ENCODE measurements around the gene TPI1. TPM values are rescaled to one million over a fixed set of nuclear protein-coding genes. Genes with fewer than 3 reads are reported as not detected.
"Not testable (repeated sequence)": the region's sequence is repeated elsewhere in the genome, so short reads cannot be mapped to it uniquely, and the experiment has no call there.

Gene TPI1
- total and polyA plus RNA-seq, 5 experiments from 2014 or later, result 159 to 497 (median 372) TPM

DNA sequence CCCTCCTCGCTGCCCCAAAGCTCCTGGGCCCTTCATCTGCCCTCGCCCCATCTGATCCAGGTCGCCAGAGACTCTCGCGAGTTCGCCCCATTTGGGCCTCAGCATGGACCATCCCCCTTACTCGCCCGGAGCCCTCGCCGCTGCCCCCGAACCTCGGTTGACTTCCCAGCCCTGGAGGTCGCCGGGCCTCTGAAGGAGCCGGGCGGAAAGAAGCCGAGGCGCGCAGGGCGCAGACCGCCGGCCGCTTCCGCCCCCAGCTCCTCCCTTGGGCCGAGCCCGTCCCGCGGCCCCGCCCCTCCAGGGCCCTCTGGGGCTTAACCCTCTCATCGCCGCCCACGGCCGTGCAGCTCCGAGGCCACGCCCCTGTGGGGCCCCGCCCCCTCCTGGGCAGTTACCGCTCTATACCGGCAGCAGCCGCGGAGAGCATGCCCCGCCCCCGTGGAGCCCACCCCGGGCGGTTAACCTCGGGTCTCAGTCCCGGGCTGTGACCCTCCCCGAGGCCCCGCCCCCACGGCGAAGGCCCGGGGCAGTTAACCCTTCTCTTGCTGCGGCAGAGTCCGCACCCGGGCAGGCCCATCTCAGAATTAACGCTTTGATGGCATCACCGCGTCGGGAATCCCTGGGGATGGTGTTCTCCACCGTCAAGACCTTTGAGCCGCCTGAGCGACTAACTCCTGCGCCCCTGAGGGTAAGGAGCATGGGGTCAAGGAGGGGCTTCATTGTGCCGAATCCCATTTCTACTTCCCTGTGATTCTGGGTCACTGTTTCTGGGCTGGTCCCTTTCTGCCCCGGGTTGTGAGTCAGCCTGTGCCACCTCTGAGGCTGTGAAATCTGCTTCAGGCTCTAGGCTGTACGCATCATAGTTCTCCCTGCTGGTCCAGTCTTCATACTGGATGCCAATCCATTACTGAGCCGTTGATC is 6.0 kb downstream of the TPI1 start, which contains the start of gene SPSB2:
SPSB2 (minus strand) TSS at position 210 of the 921 bp plus-strand sequence. CDS start 402 bp downstream, outside the sequence.
- POLR2A ChIA-PET, result interaction anchor here (0.6 to 5.1 kb wide), 37 partner anchors 7 to 380 kb away, joined by 3 to 88 read pairs (median 7); partner anchors contain the start of genes C12orf57, CDCA3, COPS7A and ENO2
- H3K4me3 Mint-ChIP-seq, result peak within 1 kb of the TSS; percentile 84 to 97 (median 90)
- no peaks in the 10 kb centered on the region for H3K27me3 Mint-ChIP-seq
- H3K9me3 Mint-ChIP-seq, result no peaks in the 10 kb centered on the region
- peak within 1 kb of the TSS; percentile 80 to 95 (median 90) for H3K27ac Mint-ChIP-seq
- ATAC-seq (peak; percentile 77 to 90), DNase-seq (peak; percentile 95 to 100 (median 98))
- peaks cover 0 to 26% (median 0%) of the 10 kb centered on the region in 3 donors for H3K36me3 Mint-ChIP-seq
- peaks cover 37 to 53% (median 49%) of the 10 kb centered on the region in 4 donors for H3K4me1 Mint-ChIP-seq

DNA sequence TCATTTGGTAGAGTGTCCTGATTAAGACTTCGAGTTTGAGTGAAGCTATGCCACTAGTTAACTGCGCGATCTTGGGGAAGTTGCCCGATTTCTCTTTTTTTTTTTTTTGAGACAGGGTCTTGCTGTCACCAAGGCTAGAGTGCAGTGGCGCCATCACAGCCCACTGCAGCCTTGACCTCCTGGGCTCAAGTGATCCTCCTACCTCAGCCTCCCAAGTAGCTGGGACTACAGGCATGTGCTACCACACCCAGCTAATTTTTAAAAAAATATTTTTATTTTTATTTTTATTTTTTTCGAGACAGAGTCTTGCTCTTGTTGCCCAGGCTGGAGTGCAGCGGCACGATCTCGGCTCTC is 6.7 kb downstream of the TPI1 start:
- DNase-seq, ATAC-seq, H3K27me3 Mint-ChIP-seq, H3K9me3 Mint-ChIP-seq: not testable (repeated sequence)
- peak overlapping the region; percentile 84 to 97 (median 90) for H3K4me3 Mint-ChIP-seq
- POLR2A ChIA-PET, result interaction anchor here (0.6 to 5.1 kb wide), 12 partner anchors 18 to 340 kb away, joined by 3 to 88 read pairs (median 14); partner anchors contain the start of genes C12orf57, ENO2, GAPDH and LRRC23
- peaks cover 0 to 26% (median 0%) of the 10 kb centered on the region in 3 donors for H3K36me3 Mint-ChIP-seq
- H3K27ac Mint-ChIP-seq, result peak overlapping the region; percentile 74 to 92 (median 86)
- peaks cover 31 to 47% (median 42%) of the 10 kb centered on the region in 4 donors for H3K4me1 Mint-ChIP-seq

DNA sequence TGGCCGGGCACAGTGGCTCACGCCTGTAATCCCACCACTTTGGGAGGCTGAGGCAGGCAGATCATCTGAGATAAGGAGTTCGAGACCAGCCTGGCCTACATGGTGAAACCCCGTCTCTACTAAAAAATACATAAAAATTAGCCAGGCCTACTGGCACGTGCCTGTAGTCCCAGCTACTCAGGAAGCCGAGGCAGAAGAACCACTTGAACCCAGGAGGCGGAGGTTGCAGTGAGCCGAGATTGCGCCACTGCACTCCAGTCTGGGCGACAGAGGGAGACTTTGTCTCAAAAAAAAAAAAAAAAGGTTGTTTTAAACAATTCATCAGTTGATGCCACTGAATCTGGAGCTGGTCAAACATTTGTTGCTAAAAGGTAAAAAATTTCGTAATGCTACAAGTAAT is 12.5 kb downstream of the TPI1 start:
- POLR2A ChIA-PET, result interaction anchor here (0.6 to 0.9 kb wide), 3 partner anchors 7 to 742 kb away, joined by 3 to 4 read pairs (median 3); no protein-coding TSS in a partner anchor
- not testable (repeated sequence) for H3K9me3 Mint-ChIP-seq, H3K27me3 Mint-ChIP-seq, DNase-seq, ATAC-seq, H3K4me1 Mint-ChIP-seq, H3K27ac Mint-ChIP-seq, H3K4me3 Mint-ChIP-seq
- H3K36me3 Mint-ChIP-seq, result peaks cover 0 to 23% (median 0%) of the 10 kb centered on the region in 3 donors

DNA sequence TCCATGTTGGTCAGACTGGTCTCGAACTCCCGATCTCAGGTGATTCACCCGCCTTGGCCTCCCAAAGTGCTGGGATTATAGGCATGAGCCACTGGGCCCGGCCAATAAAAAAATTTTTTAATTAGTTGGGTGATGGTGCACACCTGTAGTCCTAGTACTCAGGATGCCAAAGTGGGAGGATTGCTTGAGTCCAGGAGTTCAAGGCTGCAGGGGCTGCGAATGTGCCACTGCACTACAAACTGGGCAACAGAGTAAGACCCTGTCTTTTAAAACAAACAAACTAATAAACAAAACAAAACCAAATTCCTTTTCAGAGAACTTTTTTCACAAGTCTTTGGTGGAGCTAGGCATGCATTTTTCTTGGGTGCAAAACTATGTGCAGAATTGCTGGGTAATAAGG is 15.9 kb downstream of the TPI1 start:
- H3K27me3 Mint-ChIP-seq, result no peaks in the 10 kb centered on the region
- peaks cover 0 to 1% (median 0%) of the 10 kb centered on the region in 4 donors for H3K4me1 Mint-ChIP-seq
- POLR2A ChIA-PET, result interaction anchor here (1.1 kb wide), 1 partner anchor 8 kb away, joined by 4 read pairs; no protein-coding TSS in a partner anchor
- no peak for DNase-seq
- no peak for ATAC-seq
- H3K36me3 Mint-ChIP-seq, result peaks cover 0 to 16% (median 2%) of the 10 kb centered on the region in 3 donors
- H3K27ac Mint-ChIP-seq, result no peak overlapping the region
- no peaks in the 10 kb centered on the region for H3K9me3 Mint-ChIP-seq
- no peak overlapping the region for H3K4me3 Mint-ChIP-seq

DNA sequence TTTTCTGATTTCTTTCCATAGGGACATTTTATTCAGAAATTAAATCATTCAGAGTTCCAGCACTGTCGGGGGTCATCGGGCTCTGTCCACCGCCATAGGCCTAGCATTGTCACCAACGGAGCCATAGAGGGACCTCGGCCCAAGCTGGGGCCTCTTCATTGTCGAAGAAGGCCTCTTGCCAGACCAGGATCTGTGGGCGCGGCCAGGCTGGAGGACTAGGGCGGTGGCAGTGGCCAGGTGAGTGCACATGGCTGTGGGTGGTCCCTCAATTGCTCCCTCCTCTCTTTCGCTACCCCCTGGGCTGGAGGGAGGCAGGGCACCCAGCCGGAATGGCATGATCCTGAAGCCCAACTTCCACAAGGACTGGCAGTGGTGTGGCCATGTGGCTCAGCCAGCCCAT is 16.4 kb downstream of the TPI1 start:
- Mint-ChIP-seq H3K27ac (peak overlapping the region in 1 of 10 donors; percentile 24), H3K36me3 (peaks cover 0 to 16% (median 2%) of the 10 kb centered on the region in 3 donors), H3K4me3 (no peak overlapping the region), H3K9me3 (no peaks in the 10 kb centered on the region), H3K4me1 (peaks cover 0 to 1% (median 0%) of the 10 kb centered on the region in 4 donors), H3K27me3 (no peaks in the 10 kb centered on the region)
- ATAC-seq (no peak), DNase-seq (no peak)
- POLR2A ChIA-PET, result no interaction called here

DNA sequence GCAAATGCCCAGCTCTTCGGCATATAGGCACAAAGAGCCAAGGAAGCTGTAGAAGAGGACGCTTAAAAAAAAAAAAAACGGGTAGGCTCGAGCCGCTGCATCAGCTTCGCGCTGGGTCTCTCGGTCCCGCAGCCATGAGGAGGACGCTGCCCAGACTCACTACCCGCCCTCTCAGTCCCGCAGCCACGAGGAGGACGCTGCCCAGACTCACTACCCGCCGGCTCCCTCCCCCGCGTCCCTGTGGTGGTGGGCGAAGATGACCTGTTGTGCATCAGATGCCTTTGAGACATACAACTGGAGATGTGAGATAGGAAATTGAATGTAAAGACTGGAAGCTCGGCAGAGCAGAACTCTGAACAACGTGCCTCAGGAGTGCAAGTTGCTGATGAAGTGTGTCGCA is 17.2 kb downstream of the TPI1 start:
- Mint-ChIP-seq H3K27me3 (no peaks in the 10 kb centered on the region), H3K36me3 (peaks cover 0 to 16% (median 2%) of the 10 kb centered on the region in 3 donors), H3K27ac (peak overlapping the region in 1 of 10 donors; percentile 30), H3K4me1 (peaks cover 0 to 1% (median 0%) of the 10 kb centered on the region in 4 donors), H3K4me3 (no peak overlapping the region), H3K9me3 (no peaks in the 10 kb centered on the region)
- POLR2A ChIA-PET, result interaction anchor here (0.7 to 1.0 kb wide), 2 partner anchors 11 to 59 kb away, joined by 3 to 4 read pairs; partner anchors contain the start of genes C12orf57, RNU7-1 and SPSB2
- DNase-seq (no peak), ATAC-seq (no peak)

DNA sequence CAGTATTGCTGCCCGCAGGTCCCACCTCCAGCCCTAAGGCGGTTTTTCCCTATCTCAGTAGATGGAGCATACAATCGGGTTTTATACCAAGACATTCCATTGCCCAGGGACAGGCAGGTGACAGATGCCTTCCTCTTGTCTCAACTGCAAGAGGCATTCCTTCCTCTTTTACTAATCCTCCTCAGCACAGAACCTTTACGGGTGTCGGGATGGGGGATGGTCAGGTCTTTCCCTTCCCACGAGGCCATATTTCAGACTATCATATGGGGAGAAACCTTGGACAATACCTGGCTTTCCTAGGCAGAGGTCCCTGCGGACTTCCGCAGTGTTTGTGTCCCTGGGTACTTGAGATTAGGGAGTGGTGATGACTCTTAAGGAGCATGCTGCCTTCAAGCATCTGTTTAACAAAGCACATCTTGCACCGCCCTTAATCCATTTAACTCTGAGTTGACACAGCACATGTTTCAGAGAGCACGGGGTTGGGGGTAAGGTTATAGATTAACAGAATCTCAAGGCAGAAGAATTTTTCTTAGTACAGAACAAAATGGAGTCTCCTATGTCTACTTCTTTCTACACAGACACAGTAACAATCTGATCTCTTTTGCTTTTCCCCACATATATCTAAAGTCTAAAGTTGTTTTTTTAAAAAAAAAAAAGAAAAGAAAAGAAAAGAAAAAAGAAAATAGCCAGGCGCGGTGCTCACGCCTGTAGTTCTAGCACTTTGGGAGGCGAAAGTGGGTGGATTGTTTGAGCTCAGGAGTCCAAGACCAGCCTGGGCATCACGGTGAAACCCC is 19.1 kb downstream of the TPI1 start:
- Mint-ChIP-seq H3K4me1 (peaks cover 1 to 11% (median 10%) of the 10 kb centered on the region in 4 donors), H3K36me3 (peaks cover 0 to 16% (median 2%) of the 10 kb centered on the region in 3 donors)
- POLR2A ChIA-PET, H3K27ac Mint-ChIP-seq, ATAC-seq, DNase-seq, H3K4me3 Mint-ChIP-seq, H3K27me3 Mint-ChIP-seq, H3K9me3 Mint-ChIP-seq: not testable (repeated sequence)

DNA sequence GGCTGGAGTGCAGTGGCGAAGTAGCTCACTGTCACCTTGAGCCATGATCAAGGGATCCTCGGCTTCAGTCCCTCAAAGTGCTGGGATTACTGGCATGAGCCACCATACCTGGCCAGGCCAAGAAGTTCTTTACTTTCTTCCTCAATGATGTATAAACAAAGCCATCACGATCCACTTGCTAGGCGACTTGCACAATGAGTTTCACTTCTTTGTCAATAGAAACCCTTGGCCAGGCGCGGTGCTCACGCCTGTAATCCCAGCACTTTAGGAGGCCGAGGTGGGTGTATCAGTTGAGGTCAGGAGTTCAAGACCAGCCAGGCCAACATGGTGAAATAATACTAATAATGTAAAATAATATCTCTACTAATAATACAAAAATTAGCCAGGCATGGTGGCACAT is 20.1 kb downstream of the TPI1 start:
- no peaks in the 10 kb centered on the region for H3K27me3 Mint-ChIP-seq
- H3K36me3 Mint-ChIP-seq, result peaks cover 0 to 14% (median 2%) of the 10 kb centered on the region in 3 donors
- DNase-seq, result no peak
- POLR2A ChIA-PET, result no interaction called here
- no peak overlapping the region for H3K4me3 Mint-ChIP-seq
- peaks cover 1 to 15% (median 15%) of the 10 kb centered on the region in 4 donors for H3K4me1 Mint-ChIP-seq
- no peak for ATAC-seq
- H3K9me3 Mint-ChIP-seq, result no peaks in the 10 kb centered on the region
- no peak overlapping the region for H3K27ac Mint-ChIP-seq

DNA sequence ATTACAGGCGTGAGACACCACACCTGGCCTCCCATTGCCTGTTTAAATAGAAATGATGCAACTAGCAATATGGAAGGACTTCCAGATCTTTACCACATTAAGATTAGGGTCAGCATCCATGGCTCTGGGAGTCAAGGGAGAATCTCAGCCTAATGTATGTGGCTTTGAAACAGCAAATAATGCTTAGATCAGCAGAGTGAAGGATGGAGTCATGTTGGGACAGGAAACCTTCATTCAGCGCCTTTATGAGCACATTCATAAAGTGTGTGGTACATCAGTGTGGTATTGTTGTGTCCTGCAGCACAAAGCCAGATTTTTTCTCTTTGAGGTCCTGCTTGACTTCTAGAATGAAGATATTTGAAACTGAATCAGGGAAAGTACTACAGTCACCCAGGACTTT is 21.0 kb downstream of the TPI1 start:
- peaks cover 0 to 11% (median 2%) of the 10 kb centered on the region in 3 donors for H3K36me3 Mint-ChIP-seq
- ATAC-seq (no peak), DNase-seq (no peak)
- no peaks in the 10 kb centered on the region for H3K9me3 Mint-ChIP-seq
- POLR2A ChIA-PET, result interaction anchor here (0.7 kb wide), 1 partner anchor 16 kb away, joined by 3 read pairs; the partner anchor contains the start of gene SPSB2
- no peak overlapping the region for H3K4me3 Mint-ChIP-seq
- peaks cover 1 to 17% (median 15%) of the 10 kb centered on the region in 4 donors for H3K4me1 Mint-ChIP-seq
- no peak overlapping the region for H3K27ac Mint-ChIP-seq
- H3K27me3 Mint-ChIP-seq, result no peaks in the 10 kb centered on the region

DNA sequence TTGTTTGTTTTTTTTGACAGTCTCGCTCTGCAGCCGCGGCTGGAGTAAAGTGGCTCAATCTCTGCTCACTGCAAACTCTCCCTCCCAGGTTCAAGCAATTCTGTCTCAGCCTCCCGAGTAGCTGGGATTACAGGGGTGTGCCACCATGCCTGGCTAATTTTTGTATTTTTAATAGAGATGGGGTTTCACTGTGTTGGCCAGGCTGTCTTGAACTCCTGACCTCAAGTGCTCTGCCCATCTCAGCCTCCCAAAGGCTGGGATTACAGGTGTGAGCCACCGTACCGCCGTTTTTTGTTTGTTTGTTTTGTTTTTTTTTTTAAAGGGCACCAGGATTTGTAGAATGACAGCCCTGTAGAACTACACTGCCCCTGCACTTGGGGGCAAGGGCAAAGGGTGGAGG is 21.5 kb downstream of the TPI1 start:
- H3K4me3 Mint-ChIP-seq, ATAC-seq, H3K27me3 Mint-ChIP-seq, H3K9me3 Mint-ChIP-seq, DNase-seq: not testable (repeated sequence)
- H3K27ac Mint-ChIP-seq, result peak overlapping the region in 1 of 10 donors; percentile 25
- H3K36me3 Mint-ChIP-seq, result peaks cover 0 to 10% (median 2%) of the 10 kb centered on the region in 3 donors
- H3K4me1 Mint-ChIP-seq, result peaks cover 1 to 17% (median 15%) of the 10 kb centered on the region in 4 donors
- POLR2A ChIA-PET, result interaction anchor here (0.7 kb wide), 1 partner anchor 16 kb away, joined by 3 read pairs; the partner anchor contains the start of gene SPSB2

DNA sequence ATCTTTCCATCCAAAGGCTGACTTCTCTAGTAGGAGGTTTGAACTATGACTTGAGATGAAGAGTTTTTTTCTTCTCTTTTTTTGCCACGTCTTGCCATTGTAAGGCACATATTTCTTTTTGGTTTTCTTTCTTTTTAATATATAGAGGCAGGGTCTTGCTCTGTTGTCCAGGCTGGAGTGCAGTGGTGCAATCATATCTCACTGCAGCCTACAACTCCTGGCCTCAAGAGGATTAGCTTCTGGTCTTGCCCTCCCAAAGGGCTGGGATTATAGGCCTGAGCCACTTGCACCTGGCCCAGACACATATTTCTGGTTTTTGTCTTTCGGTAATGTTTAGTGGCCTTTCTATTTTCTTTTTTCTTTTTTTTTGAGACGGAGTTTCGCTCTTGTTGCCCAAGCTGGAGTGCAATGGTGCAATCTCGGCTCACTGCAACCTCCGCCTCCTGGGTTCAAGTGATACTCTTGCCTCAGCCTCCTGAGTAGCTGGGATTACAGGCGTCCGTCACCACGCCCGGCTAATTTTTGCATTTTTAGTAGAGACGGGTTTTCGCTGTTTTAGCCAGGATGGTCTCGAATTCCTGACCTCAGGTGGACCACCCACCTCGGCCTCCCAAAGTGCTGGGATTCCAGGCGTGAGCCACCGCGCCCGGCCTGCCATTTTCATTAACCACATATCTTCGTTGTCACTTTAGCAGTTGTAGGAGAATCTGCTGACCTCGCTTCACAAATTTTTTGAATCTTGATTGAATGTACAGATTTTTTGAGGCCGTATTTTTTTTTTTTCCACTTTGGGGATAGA is 22.6 kb downstream of the TPI1 start:
- POLR2A ChIA-PET, result not testable (repeated sequence)

More for the DNA sequence above, 22.6 kb downstream of the TPI1 start:
- H3K27me3 Mint-ChIP-seq, ATAC-seq, H3K9me3 Mint-ChIP-seq, DNase-seq, H3K36me3 Mint-ChIP-seq: not testable (repeated sequence)
- Mint-ChIP-seq H3K4me3 (peak overlapping the region in 8 of 10 donors; percentile 6 to 87 (median 84)), H3K4me1 (peaks cover 0 to 17% (median 15%) of the 10 kb centered on the region in 4 donors), H3K27ac (peak overlapping the region in 5 of 10 donors; percentile 57 to 95 (median 90))

Data from naive thymus-derived CD8-positive, alpha-beta T cell (primary cell).